CD14-positive monocyte (primary cell): ENCODE measurements around the gene CNTNAP2. TPM values are rescaled to one million over a fixed set of nuclear protein-coding genes. Genes with fewer than 3 reads are reported as not detected.

Source experiments
- DNase-seq, 3 donors: peaks; one replicate each; pipeline ENCODE4 v3.0.0-alpha.2; 2011 to 2022
- H2AFZ ChIP-seq: 2 replicates; pipeline ENCODE4 v1.6.0; 2012; ENCODE audit warnings: mild to moderate bottlenecking, low read depth, low read length, inconsistent platforms; ENCODE audit not compliant: insufficient read depth, poor library complexity, severe bottlenecking
- H3K27ac ChIP-seq, 2 donors: 1 replicate in 1 of 2; 2 replicates in 1 of 2; pipeline ENCODE4 v1.5.1; 2012 to 2013; ENCODE audit warnings: low read length in 2 of 2, control low read depth in 1 of 2, inconsistent platforms in 1 of 2, low read depth in 1 of 2, mild to moderate bottlenecking in 1 of 2
- H3K27me3 ChIP-seq, 2 donors: one replicate each; pipeline versions ENCODE4 v1.6.0 to v1.6.1; 2011 to 2013; ENCODE audit warnings: low read length in 2 of 2; ENCODE audit not compliant: control insufficient read depth in 2 of 2, insufficient read depth in 2 of 2
- H3K36me3 ChIP-seq, 2 donors: replicated peaks in 1 of 2; 1 replicate in 1 of 2; 2 replicates in 1 of 2; pipeline versions ENCODE4 v1.5.1 to v1.6.1; 2012 to 2013; ENCODE audit warnings: low read length in 2 of 2, control low read depth in 1 of 2, inconsistent platforms in 1 of 2, mild to moderate bottlenecking in 1 of 2; ENCODE audit not compliant: insufficient read depth in 2 of 2, control insufficient read depth in 1 of 2
- H3K4me1 ChIP-seq, 2 donors: 1 replicate in 1 of 2; 2 replicates in 1 of 2; pipeline versions ENCODE4 v1.5.1 to v1.6.1; 2012 to 2013; ENCODE audit warnings: low read length in 2 of 2, control low read depth in 1 of 2, inconsistent platforms in 1 of 2, mild to moderate bottlenecking in 1 of 2, moderate library complexity in 1 of 2; ENCODE audit not compliant: insufficient read depth in 2 of 2, control insufficient read depth in 1 of 2
- H3K4me2 ChIP-seq: replicated peaks from 2 replicates; pipeline ENCODE3; 2012; ENCODE audit warnings: low read length, moderate library complexity, mild to moderate bottlenecking; ENCODE audit not compliant: poor library complexity, severe bottlenecking; ENCODE audit errors: extremely low read depth
- H3K4me3 ChIP-seq, 3 experiments: fragments of 200-600 bp in 1 of 3; sonication (generic) in 1 of 3; replicated peaks in 1 of 3; 1 replicate in 2 of 3; 2 replicates in 1 of 3; pipeline ENCODE4 v1.5.1; 2011 to 2013; ENCODE audit warnings: low read length in 3 of 3, mild to moderate bottlenecking in 3 of 3, control low read depth in 2 of 3, low read depth in 2 of 3, inconsistent platforms in 1 of 3, moderate library complexity in 1 of 3
- H3K79me2 ChIP-seq: 2 replicates; pipeline ENCODE4 v1.6.0; 2012; ENCODE audit warnings: mild to moderate bottlenecking, control low read depth, inconsistent platforms, low read length, moderate library complexity; ENCODE audit not compliant: insufficient read depth
- H3K9ac ChIP-seq: 2 replicates; pipeline ENCODE4 v1.6.0; 2017; ENCODE audit warnings: low read length, mild to moderate bottlenecking; ENCODE audit not compliant: insufficient read depth, poor library complexity, severe bottlenecking
- H3K9me3 ChIP-seq, 2 donors: replicated peaks in 1 of 2; 1 replicate in 1 of 2; 2 replicates in 1 of 2; pipeline versions ENCODE4 v1.5.1 to v1.6.1; 2012 to 2013; ENCODE audit warnings: low read length in 2 of 2, control low read depth in 1 of 2; ENCODE audit not compliant: control insufficient read depth in 1 of 2, insufficient read depth in 1 of 2
- H4K20me1 ChIP-seq: 2 replicates; pipeline ENCODE4 v1.6.0; 2012; ENCODE audit warnings: mild to moderate bottlenecking, low read length, control low read depth, moderate library complexity; ENCODE audit not compliant: insufficient read depth
- H3K27ac Mint-ChIP-seq, 7 donors: one replicate each; pipeline ENCODE4 v1.8.0; 2020; ENCODE audit warnings: mild to moderate bottlenecking in 7 of 7, mixed read lengths in 7 of 7, moderate library complexity in 6 of 7, inconsistent platforms in 2 of 7
- H3K27me3 Mint-ChIP-seq, 3 donors: one replicate each; pipeline ENCODE4 v1.8.0; 2021 to 2022; ENCODE audit warnings: low read depth in 3 of 3, mild to moderate bottlenecking in 3 of 3, mixed read lengths in 3 of 3, moderate library complexity in 3 of 3, inconsistent platforms in 1 of 3
- H3K36me3 Mint-ChIP-seq, 2 donors: one replicate each; pipeline ENCODE4 v1.8.0; 2020; ENCODE audit warnings: mixed read lengths in 2 of 2, inconsistent platforms in 1 of 2, mild to moderate bottlenecking in 1 of 2
- H3K4me1 Mint-ChIP-seq: one replicate; pipeline ENCODE4 v1.8.0; 2020; ENCODE audit warnings: mild to moderate bottlenecking, mixed read lengths
- H3K4me3 Mint-ChIP-seq, 2 donors: one replicate each; pipeline ENCODE4 v1.8.0; 2020; ENCODE audit warnings: mild to moderate bottlenecking in 2 of 2, mixed read lengths in 2 of 2, moderate library complexity in 1 of 2
- H3K9me3 Mint-ChIP-seq, 7 donors: one replicate each; pipeline ENCODE4 v1.8.0; 2020 to 2022; ENCODE audit warnings: mixed read lengths in 7 of 7, mild to moderate bottlenecking in 6 of 7, moderate library complexity in 6 of 7, inconsistent platforms in 2 of 7
- CTCF ChIP-seq: fragments of 200-600 bp; IDR thresholded peaks from one replicate; pipeline ENCODE4 v1.8.0; 2022; ENCODE audit warnings: antibody characterized with exemption, mild to moderate bottlenecking
- WGBS: methylation state at CpG from one replicate; pipeline ENCODE4 v1.1.5; 2013; ENCODE audit warnings: missing lambda C conversion rate; ENCODE audit not compliant: insufficient coverage; 5-methylcytosine and 5-hydroxymethylcytosine counted together
- intact Hi-C, 2 donors: fragments of 100-400 bp; cut with micrococcal nuclease; formaldehyde crosslinking; loops; one replicate each; pipeline versions ENCODE4 v1.15.0 to v1.15.1; 2023
- polyA plus RNA-seq, 3 donors: library from polyadenylated mRNA; depleted of rRNA in 1 of 3; unstranded in 2 of 3; stranded (reverse) in 1 of 3; fragments of 300-500 nt in 2 of 3; fragments of >200 nt in 1 of 3; fragmentation: Illumina TruSeq in 2 of 3; gene quantifications; 1 replicate in 2 of 3; 2 replicates in 1 of 3; pipeline ENCODE4 v1.2.3, GENCODE V29; 2012 to 2021

The CNTNAP2 gene
- polyA plus RNA-seq, 3 donors, result 0.01 TPM; not detected in 2

DNA sequence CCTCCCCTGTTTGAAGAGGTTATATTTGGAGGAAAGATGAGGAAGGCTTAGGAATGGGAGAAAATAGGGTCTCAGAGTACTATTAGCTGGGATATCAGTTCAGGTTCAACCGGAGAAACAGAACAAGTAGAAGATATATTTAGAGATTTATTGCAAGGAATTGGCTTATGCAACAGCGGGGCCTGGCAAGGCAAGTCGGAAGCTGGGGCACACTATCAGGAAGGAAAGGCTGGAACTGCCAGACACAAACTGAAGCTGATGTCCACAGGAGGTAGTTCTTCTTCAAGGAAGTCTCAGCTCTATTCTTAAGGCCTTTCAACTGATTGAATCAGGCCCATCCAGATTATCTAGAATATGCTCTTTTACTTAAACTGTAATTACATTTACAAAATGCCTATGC is 1534.4 kb downstream of the CNTNAP2 start:
- no peaks in the 10 kb centered on the region for H3K36me3 ChIP-seq
- Mint-ChIP-seq H3K36me3 (no peaks in the 10 kb centered on the region), H3K9me3 (peaks cover 5 to 16% (median 8%) of the 10 kb centered on the region in 7 donors), H3K27me3 (no peaks in the 10 kb centered on the region), H3K27ac (no peak overlapping the region), H3K4me1 (no peaks in the 10 kb centered on the region), H3K4me3 (no peak overlapping the region)
- H3K4me2 ChIP-seq, result no peak overlapping the region
- intact Hi-C loops, result no loop called here
- TF ChIP-seq CTCF, result no peak
- no peak overlapping the region for H3K9ac ChIP-seq
- no peaks in the 10 kb centered on the region for H3K27me3 ChIP-seq
- H2AFZ ChIP-seq, result no peak overlapping the region
- DNase-seq, result no peak
- H3K9me3 ChIP-seq, result peaks cover 0 to 8% of the 10 kb centered on the region in 2 donors
- WGBS, result 88% methylated on average over 3 of the region's 3 CpGs
- H3K4me1 ChIP-seq, result no peaks in the 10 kb centered on the region
- H3K79me2 ChIP-seq, result no peaks in the 10 kb centered on the region
- H3K27ac ChIP-seq, result no peak overlapping the region
- H3K4me3 ChIP-seq, result no peak overlapping the region
- no peaks in the 10 kb centered on the region for H4K20me1 ChIP-seq

DNA sequence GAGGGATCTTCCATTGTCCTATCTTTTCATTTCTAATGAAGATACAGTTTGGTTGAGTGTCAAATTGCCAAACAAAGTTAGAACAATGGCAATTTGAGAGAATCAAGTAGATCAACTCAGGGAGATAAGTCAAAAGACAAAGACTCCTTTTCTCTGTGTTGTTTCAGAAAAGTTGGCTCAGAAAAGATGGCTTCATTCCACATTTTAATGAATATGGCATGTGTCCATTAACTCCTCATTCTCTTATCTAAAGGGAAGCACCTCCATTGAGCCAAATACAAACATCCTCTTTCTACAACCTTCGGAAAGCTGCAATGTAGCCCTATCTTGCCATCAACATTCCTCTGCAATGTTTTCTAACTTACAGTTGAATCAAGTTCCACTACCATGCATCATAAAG is 1535.0 kb downstream of the CNTNAP2 start:
- Mint-ChIP-seq H3K9me3 (peaks cover 5 to 15% (median 8%) of the 10 kb centered on the region in 7 donors), H3K27me3 (no peaks in the 10 kb centered on the region), H3K4me3 (no peak overlapping the region), H3K27ac (no peak overlapping the region), H3K4me1 (no peaks in the 10 kb centered on the region), H3K36me3 (no peaks in the 10 kb centered on the region)
- Histone ChIP-seq H3K36me3 (no peaks in the 10 kb centered on the region), H3K4me2 (no peak overlapping the region), H3K79me2 (no peaks in the 10 kb centered on the region), H3K27ac (no peak overlapping the region), H3K4me3 (no peak overlapping the region), H3K9me3 (peaks cover 0 to 8% of the 10 kb centered on the region in 2 donors), H2AFZ (no peak overlapping the region), H3K9ac (no peak overlapping the region), H3K27me3 (no peaks in the 10 kb centered on the region), H3K4me1 (no peaks in the 10 kb centered on the region), H4K20me1 (no peaks in the 10 kb centered on the region)
- DNase-seq, result no peak
- intact Hi-C loops, result no loop called here
- no peak for TF ChIP-seq CTCF
- no CpG with 5 or more reads among the region's 1 CpG for WGBS
